Hair follicle dermal papilla cell (primary cell): Measurements from ENCODE around the gene SYNE1. TPM values are rescaled to one million over a fixed set of nuclear protein-coding genes. Genes with fewer than 3 reads are reported as not detected.

Experiments used
- small RNA-seq: library from RNA; depleted of rRNA; stranded (forward); fragments of <200 nt; gene quantifications from one replicate; pipeline ENCODE3, GENCODE V24; 2012
- total RNA-seq: library from RNA; depleted of rRNA; stranded (reverse); fragments of >200 nt; gene quantifications from 2 replicates; pipeline ENCODE4 v1.2.3, GENCODE V29; 2012

SYNE1 gene, protein sequence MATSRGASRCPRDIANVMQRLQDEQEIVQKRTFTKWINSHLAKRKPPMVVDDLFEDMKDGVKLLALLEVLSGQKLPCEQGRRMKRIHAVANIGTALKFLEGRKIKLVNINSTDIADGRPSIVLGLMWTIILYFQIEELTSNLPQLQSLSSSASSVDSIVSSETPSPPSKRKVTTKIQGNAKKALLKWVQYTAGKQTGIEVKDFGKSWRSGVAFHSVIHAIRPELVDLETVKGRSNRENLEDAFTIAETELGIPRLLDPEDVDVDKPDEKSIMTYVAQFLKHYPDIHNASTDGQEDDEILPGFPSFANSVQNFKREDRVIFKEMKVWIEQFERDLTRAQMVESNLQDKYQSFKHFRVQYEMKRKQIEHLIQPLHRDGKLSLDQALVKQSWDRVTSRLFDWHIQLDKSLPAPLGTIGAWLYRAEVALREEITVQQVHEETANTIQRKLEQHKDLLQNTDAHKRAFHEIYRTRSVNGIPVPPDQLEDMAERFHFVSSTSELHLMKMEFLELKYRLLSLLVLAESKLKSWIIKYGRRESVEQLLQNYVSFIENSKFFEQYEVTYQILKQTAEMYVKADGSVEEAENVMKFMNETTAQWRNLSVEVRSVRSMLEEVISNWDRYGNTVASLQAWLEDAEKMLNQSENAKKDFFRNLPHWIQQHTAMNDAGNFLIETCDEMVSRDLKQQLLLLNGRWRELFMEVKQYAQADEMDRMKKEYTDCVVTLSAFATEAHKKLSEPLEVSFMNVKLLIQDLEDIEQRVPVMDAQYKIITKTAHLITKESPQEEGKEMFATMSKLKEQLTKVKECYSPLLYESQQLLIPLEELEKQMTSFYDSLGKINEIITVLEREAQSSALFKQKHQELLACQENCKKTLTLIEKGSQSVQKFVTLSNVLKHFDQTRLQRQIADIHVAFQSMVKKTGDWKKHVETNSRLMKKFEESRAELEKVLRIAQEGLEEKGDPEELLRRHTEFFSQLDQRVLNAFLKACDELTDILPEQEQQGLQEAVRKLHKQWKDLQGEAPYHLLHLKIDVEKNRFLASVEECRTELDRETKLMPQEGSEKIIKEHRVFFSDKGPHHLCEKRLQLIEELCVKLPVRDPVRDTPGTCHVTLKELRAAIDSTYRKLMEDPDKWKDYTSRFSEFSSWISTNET (N-terminal part only)
- total RNA-seq, result 239 and 320 TPM in 2 replicates

DNA sequence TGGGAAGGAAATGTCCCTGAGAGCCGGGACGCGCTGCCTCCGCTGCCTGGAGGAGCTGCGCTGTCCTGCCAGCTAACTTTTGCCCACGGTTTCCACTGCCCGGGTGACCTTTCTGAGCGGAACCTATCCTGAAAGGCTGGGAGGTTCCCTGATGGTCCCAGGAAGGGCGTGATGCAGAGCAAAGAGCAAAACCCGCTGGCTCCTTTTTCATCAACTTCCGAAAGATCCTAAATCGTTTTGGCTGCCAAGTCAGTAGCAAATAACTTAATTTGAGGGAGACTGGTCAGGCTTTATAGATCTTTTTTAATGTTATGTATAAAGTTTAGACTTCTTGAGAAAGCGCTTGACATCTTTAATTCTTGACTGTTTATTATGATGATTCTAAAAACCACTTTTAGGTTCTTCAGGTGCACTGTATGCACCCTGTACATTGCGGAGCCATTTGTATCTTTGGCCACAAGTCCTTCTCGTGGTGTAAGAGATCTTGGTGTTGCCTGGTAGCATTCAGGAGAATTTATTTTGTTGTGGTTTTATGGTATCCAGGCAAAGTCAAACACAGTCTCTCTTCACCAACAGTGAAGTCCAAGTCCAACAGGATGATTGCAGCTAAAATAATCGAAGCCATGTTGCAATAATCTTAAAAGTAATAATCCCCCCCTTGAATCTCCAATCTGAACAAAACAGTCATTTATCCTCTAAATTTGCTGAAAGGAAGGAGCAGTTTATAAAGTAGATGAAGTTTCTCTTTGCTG is at the start of gene SYNE1:
Gene SYNE1 (minus strand): TSS at position 67 of the 752 bp plus-strand sequence. CDS start 9,031 bp downstream, outside the sequence.

Small RNAs within 50 kb of the gene (small RNA-seq; reads per million reads assigned to genes)
- gene RNA5SP223, result not detected

Other genes with a start within 250 kb of the SYNE1 start
- gene MYCT1, start 60.5 kb upstream of the SYNE1 start, total RNA-seq, result 0.16 TPM in 1 of 2 replicates, not detected in the other
- not detected in 2 replicates for gene VIP, start 113.4 kb upstream of the SYNE1 start, total RNA-seq